Measurements from ENCODE around the gene MEPCE. TPM values are rescaled to one million over a fixed set of nuclear protein-coding genes. Genes with fewer than 3 reads are reported as not detected.
A peak's percentile ranks its signal among the peaks of the same experiment; 100 is the strongest.

The MEPCE gene
- total RNA-seq, 4 donors from 2014 or later: 21.2 to 44.9 (median 40.6) TPM

DNA sequence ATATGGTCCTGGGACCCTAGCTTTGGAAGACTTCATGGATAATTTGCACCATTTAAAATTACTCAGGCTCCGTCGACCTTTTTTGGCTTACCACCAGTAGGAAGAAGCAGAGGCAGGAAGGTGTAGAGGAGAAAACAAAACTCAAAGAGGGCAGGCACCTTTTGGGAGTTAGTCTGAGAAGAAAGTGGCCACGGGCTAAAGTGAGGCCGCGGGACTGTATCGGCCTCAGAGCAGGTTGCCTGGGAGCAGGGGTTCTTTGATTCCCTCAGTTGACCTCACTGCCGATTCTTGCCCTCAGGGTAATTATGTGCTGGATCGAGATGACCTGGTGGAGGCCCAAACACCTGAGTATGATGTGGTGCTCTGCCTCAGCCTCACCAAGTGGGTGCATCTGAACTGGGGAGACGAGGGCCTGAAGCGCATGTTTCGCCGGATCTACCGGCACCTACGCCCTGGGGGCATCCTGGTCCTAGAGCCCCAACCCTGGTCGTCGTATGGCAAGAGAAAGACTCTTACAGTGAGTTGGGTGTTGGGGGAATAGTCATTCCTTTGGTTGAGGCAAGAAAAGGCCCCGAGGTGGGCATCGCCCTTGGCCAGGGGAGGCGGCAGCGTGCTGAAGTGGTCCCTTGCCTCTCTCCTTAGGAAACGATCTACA, 3.1 kb downstream of the MEPCE start:
- intact Hi-C loops (cut with DNase I): no loop called here
- WGBS: 85% methylated on average over 21 of the region's 21 CpGs
- peaks cover 0 to 6% (median 0%) of the 10 kb centered on the region in 4 donors for H3K27me3 ChIP-seq
- peaks cover 8 to 41% (median 36%) of the 10 kb centered on the region in 4 donors for H3K36me3 ChIP-seq
- DNase-seq (ENCODE audit: extremely low spot score): no peak
- H3K4me1 ChIP-seq: peaks cover 34 to 68% (median 60%) of the 10 kb centered on the region in 4 donors
- TF ChIP-seq EP300 (IDR thresholded peaks at IDR 0.05) (no peak), POLR2A (IDR thresholded peaks at IDR 0.05; ENCODE audit: low read depth) (no peak), POLR2AphosphoS5 (IDR thresholded peaks at IDR 0.05) (no peak)
- TF ChIP-seq, protein P1, sequence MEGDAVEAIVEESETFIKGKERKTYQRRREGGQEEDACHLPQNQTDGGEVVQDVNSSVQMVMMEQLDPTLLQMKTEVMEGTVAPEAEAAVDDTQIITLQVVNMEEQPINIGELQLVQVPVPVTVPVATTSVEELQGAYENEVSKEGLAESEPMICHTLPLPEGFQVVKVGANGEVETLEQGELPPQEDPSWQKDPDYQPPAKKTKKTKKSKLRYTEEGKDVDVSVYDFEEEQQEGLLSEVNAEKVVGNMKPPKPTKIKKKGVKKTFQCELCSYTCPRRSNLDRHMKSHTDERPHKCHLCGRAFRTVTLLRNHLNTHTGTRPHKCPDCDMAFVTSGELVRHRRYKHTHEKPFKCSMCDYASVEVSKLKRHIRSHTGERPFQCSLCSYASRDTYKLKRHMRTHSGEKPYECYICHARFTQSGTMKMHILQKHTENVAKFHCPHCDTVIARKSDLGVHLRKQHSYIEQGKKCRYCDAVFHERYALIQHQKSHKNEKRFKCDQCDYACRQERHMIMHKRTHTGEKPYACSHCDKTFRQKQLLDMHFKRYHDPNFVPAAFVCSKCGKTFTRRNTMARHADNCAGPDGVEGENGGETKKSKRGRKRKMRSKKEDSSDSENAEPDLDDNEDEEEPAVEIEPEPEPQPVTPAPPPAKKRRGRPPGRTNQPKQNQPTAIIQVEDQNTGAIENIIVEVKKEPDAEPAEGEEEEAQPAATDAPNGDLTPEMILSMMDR (IDR thresholded peaks at IDR 0.05): no peak
- H3K9me3 ChIP-seq: no peaks in the 10 kb centered on the region
- peak overlapping the region in 2 of 4 donors; percentile 11 to 96 for H3K27ac ChIP-seq (replicated peaks in 1 of 4)
- H3K4me3 ChIP-seq: no peak overlapping the region

DNA sequence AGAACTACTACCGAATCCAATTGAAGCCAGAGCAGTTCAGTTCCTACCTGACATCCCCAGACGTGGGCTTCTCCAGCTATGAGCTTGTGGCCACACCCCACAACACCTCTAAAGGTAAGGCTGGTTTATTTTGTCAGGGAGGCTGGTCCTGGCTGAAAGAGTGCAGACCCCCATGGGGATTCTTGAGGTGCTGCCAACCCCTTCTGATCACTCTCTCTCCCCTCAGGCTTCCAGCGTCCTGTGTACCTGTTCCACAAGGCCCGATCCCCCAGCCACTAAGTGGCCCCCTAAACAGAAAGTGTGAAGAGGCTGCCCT, 3.6 kb downstream of the MEPCE start:
- Histone ChIP-seq H3K36me3 (peaks cover 8 to 41% (median 36%) of the 10 kb centered on the region in 4 donors), H3K4me1 (peaks cover 34 to 64% (median 56%) of the 10 kb centered on the region in 4 donors), H3K27me3 (peaks cover 0 to 6% (median 0%) of the 10 kb centered on the region in 4 donors), H3K9me3 (no peaks in the 10 kb centered on the region), H3K4me3 (no peak overlapping the region), H3K27ac (replicated peaks in 1 of 4) (peak overlapping the region in 2 of 4 donors; percentile 11 to 96)
- no peak for TF ChIP-seq POLR2AphosphoS5 (IDR thresholded peaks at IDR 0.05)
- no peak for TF ChIP-seq POLR2A (IDR thresholded peaks at IDR 0.05; ENCODE audit: low read depth)
- TF ChIP-seq EP300 (IDR thresholded peaks at IDR 0.05): no peak
- TF ChIP-seq, protein P1 (IDR thresholded peaks at IDR 0.05): no peak
- DNase-seq (ENCODE audit: extremely low spot score): no peak
- intact Hi-C loops (cut with DNase I): no loop called here
- WGBS: 70% methylated on average over 4 of the region's 4 CpGs

DNA sequence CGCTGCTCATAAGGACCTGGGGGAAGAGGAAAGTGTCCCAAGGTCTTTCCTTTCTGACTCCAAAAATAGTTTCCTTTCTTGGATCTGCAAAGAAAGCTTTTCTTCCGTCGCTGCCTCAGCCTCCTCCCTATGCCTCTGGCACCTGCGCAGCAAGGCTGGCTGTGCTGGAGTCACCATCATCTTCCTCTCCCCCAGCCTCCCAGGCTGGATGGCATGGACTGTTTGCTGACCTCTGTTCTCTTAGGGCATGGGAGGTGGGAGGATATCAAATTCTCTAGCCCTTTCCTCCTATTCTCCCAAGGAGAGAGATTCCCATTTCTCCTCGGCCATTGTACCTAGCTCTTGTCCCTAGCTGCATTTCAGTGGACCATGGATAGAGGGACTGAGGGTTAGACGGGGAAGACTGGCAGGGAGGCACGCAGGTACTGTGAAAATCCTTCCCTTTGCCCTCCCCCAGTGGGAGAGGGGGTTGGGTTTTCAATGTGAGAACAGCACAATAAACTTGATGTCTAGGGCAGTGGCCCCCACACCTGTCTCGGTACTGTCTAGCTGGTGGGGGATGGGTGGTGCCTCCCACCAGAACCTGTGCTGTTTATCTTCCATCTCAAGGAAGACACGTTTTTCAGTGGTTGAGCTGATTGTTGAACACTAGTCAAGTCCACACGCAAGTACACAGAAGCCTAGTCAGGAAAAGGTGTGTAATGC, 4.1 kb downstream of the MEPCE start:
- intact Hi-C loops (cut with DNase I): no loop called here
- DNase-seq (ENCODE audit: extremely low spot score): no peak
- no peak overlapping the region for H3K4me3 ChIP-seq
- peaks cover 34 to 64% (median 56%) of the 10 kb centered on the region in 4 donors for H3K4me1 ChIP-seq
- H3K9me3 ChIP-seq: no peaks in the 10 kb centered on the region
- TF ChIP-seq POLR2A (IDR thresholded peaks at IDR 0.05; ENCODE audit: low read depth): no peak
- TF ChIP-seq, protein P1 (IDR thresholded peaks at IDR 0.05): no peak
- TF ChIP-seq POLR2AphosphoS5 (IDR thresholded peaks at IDR 0.05): no peak
- no peak for TF ChIP-seq EP300 (IDR thresholded peaks at IDR 0.05)
- H3K27me3 ChIP-seq: peaks cover 0 to 3% (median 0%) of the 10 kb centered on the region in 4 donors
- 76% methylated on average over 10 of the region's 10 CpGs for WGBS
- peak overlapping the region in 3 of 4 donors; percentile 3 to 96 (median 3) for H3K27ac ChIP-seq (replicated peaks in 1 of 4)
- peaks cover 8 to 41% (median 36%) of the 10 kb centered on the region in 4 donors for H3K36me3 ChIP-seq

DNA sequence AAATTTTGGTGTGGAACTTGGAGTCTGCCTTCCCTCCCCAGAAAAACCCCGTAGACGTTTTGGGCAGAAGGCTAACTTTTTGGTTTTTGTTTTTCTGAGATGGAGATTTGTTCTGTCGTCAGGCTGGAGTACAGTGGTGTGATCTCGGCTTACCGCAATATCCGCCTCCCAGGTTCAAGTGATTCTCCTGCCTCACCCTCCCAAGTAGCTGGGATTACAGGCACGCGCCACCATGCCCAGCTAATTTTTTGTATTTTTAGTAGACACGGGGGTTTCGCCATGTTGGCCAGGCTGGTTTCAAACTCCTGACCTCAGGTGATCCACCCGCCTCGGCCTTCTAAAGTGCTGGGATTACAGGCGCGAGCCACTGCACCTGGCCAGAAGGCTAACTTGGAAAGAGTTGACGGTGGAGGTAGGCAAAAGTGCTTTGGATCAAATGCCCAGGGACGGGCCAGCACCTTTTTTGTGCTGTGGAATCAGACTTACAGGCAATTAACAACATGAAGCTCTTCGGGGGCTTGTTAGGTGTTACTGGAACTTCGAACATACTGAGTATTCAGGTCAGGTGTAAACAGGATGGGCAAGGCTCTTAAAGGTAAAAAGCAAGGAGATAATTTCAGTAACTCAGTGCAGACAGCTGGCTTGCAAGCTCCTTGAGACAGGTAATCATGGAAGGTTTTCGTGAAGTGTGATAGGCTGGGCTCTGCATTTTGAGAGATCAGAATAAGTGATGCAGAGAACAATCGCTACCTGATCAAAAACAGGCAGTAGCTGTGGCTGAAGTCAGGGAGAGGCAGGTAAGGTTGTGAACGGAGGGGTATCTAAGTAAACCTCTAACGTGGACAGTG, 4.9 kb downstream of the MEPCE start:
- intact Hi-C loops (cut with DNase I): no loop called here
- 86% methylated on average over 22 of the region's 22 CpGs for WGBS
- H3K36me3 ChIP-seq: peaks cover 8 to 41% (median 36%) of the 10 kb centered on the region in 4 donors
- peaks cover 34 to 64% (median 56%) of the 10 kb centered on the region in 4 donors for H3K4me1 ChIP-seq
- H3K27me3 ChIP-seq: no peaks in the 10 kb centered on the region
- peak overlapping the region; percentile 77 to 92 (median 88) for H3K4me3 ChIP-seq
- peak overlapping the region; percentile 93 to 96 (median 95) for H3K27ac ChIP-seq (replicated peaks in 1 of 4)
- DNase-seq (ENCODE audit: extremely low spot score): no peak
- no peaks in the 10 kb centered on the region for H3K9me3 ChIP-seq
- TF ChIP-seq, protein P1 (IDR thresholded peaks at IDR 0.05): no peak
- TF ChIP-seq EP300 (IDR thresholded peaks at IDR 0.05) (no peak), POLR2AphosphoS5 (IDR thresholded peaks at IDR 0.05) (no peak), POLR2A (IDR thresholded peaks at IDR 0.05; ENCODE audit: low read depth) (no peak)
